HepG2 (cell line): Measurements from ENCODE around the gene ZIC2. TPM values are rescaled to one million over a fixed set of nuclear protein-coding genes. Genes with fewer than 3 reads are reported as not detected.

ENCODE experiments used
- ATF3 ChIP-seq: sonication (generic); formaldehyde crosslinking; IDR thresholded peaks from 2 replicates; pipeline ENCODE4 v1.4.0; 2020; ENCODE audit warnings: missing genetic modification reagents
- CBFB ChIP-seq: sonication (generic); formaldehyde crosslinking; IDR thresholded peaks from 2 replicates; pipeline ENCODE4 v1.4.0; 2020; ENCODE audit warnings: missing genetic modification reagents
- FOSL2 ChIP-seq: sonication (generic); formaldehyde crosslinking; IDR thresholded peaks from 2 replicates; pipeline ENCODE4 v1.4.0; 2020; ENCODE audit warnings: missing genetic modification reagents
- HMG20B ChIP-seq: conservative IDR thresholded peaks from 2 replicates; pipeline ENCODE4 v1.6.1; 2016; ENCODE audit warnings: missing genetic modification reagents, missing compliant biosample characterization
- HNF1B ChIP-seq: sonication (generic); formaldehyde crosslinking; IDR thresholded peaks from 2 replicates; pipeline ENCODE4 v1.5.1; 2020; ENCODE audit warnings: mild to moderate bottlenecking, moderate library complexity, missing genetic modification reagents
- JARID2 ChIP-seq: sonication (generic); formaldehyde crosslinking; IDR thresholded peaks from 2 replicates; pipeline ENCODE4 v1.8.1; 2023; ENCODE audit warnings: missing genetic modification reagents, inconsistent platforms; ENCODE audit not compliant: insufficient replicate concordance
- RFX5 ChIP-seq: IDR thresholded peaks from 2 replicates; pipeline ENCODE4 v1.6.1; 2011; ENCODE audit warnings: low read depth, low read length, improper control_type of control experiment
- RFXAP ChIP-seq: sonication (generic); formaldehyde crosslinking; IDR thresholded peaks from 2 replicates; pipeline ENCODE4 v1.4.0; 2020; ENCODE audit warnings: missing genetic modification reagents, borderline replicate concordance
- SMYD3 ChIP-seq: sonication (generic); formaldehyde crosslinking; IDR thresholded peaks from 2 replicates; pipeline ENCODE4 v1.8.1; 2023; ENCODE audit warnings: mild to moderate bottlenecking, missing genetic modification reagents
- SRF ChIP-seq: IDR thresholded peaks from 2 replicates; pipeline ENCODE4 v1.6.1; 2011; ENCODE audit warnings: mild to moderate bottlenecking, low read depth, low read length, moderate library complexity
- ZBTB14 ChIP-seq: sonication (generic); formaldehyde crosslinking; IDR thresholded peaks from 2 replicates; pipeline ENCODE4 v1.4.0; 2020; ENCODE audit warnings: missing genetic modification reagents
- ZNF142 ChIP-seq: sonication (generic); formaldehyde crosslinking; IDR thresholded peaks from 2 replicates; pipeline ENCODE4 v1.4.0; 2020; ENCODE audit warnings: missing genetic modification reagents
- ZNF30 ChIP-seq: sonication (generic); formaldehyde crosslinking; IDR thresholded peaks from 2 replicates; pipeline ENCODE4 v1.5.0; 2020; ENCODE audit warnings: mild to moderate bottlenecking, missing genetic modification reagents
- ZNF496 ChIP-seq: sonication (generic); formaldehyde crosslinking; IDR thresholded peaks from 2 replicates; pipeline ENCODE4 v1.8.1; 2023; ENCODE audit warnings: mild to moderate bottlenecking, moderate library complexity, missing genetic modification reagents; ENCODE audit not compliant: insufficient replicate concordance
- ZSCAN25 ChIP-seq: sonication (generic); formaldehyde crosslinking; IDR thresholded peaks from 2 replicates; pipeline ENCODE4 v1.8.0; 2022; ENCODE audit warnings: mild to moderate bottlenecking, missing genetic modification reagents
- polyA plus RNA-seq, 8 experiments: library from polyadenylated mRNA; depleted of rRNA in 3 of 8; stranded (reverse) in 7 of 8; unstranded in 1 of 8; fragments of >200 nt; fragmentation: Illumina TruSeq in 4 of 8; extraction: Trizol in 4 of 8; gene quantifications; 2 replicates each; pipeline versions ENCODE4 v1.2.1 to v1.2.3, GENCODE V29; 2011 to 2016; ENCODE audit warnings: low read depth in 4 of 8, missing spikeins in 1 of 8, mixed read lengths in 1 of 8; ENCODE audit not compliant: insufficient read depth in 1 of 8
- total RNA-seq, 5 experiments: library from RNA; depleted of rRNA; stranded (reverse); fragments of >200 nt; fragmentation: Illumina TruSeq; extraction: Trizol; gene quantifications; 2 replicates each; pipeline ENCODE4 v1.2.3, GENCODE V29; 2016; ENCODE audit warnings: low read depth in 1 of 5

ZIC2 gene
- total and polyA plus RNA-seq, 2 of the 13 experiments (the other 11 are each of a cell fraction or from before 2014, with no cell fraction given), result 0.13 TPM; not detected in 1

- TF ChIP-seq ZNF30 (CRISPR knock-in tag) (0 out of 2 replicates have a peak, but pooled peaks have one; percentile 29), SMYD3 (no peak), ATF3 (CRISPR knock-in tag) (no peak), CBFB (CRISPR knock-in tag) (no peak), ZNF496 (CRISPR knock-in tag) (no peak), HNF1B (CRISPR knock-in tag) (no peak), RFX5 (no peak), HMG20B (CRISPR knock-in tag) (no peak), RFXAP (CRISPR knock-in tag) (no peak), FOSL2 (CRISPR knock-in tag) (no peak), ZSCAN25 (CRISPR knock-in tag) (no peak), JARID2 (CRISPR knock-in tag) (no peak), SRF (no peak), ZNF142 (CRISPR knock-in tag) (peak; percentile 76; the same call in 1 of the 2 replicates), ZBTB14 (peak; percentile 45; the same call in 1 of the 2 replicates)
Measured at GRCh38 chr13:99980201-99980823, 1.3 kb upstream of the ZIC2 start (continued).
